GM18861 (cell line): ENCODE data around the gene SMIM29.
A peak's percentile ranks its signal among the peaks of the same experiment; 100 is the strongest.
"Not testable (repeated sequence)": the region's sequence is repeated elsewhere in the genome, so short reads cannot be mapped to it uniquely, and the experiment has no call there.

ENCODE experiments used
- ATAC-seq: cut with Tn5 transposase; IDR thresholded peaks from one replicate; pipeline ENCODE4 v1.9.1; 2021; ENCODE audit not compliant: unreplicated experiment

SMIM29 gene

GRCh38 chr6:34269132-34269531 is 20.3 kb upstream of the SMIM29 start:
- ATAC-seq, result not testable (repeated sequence)

- no peak for ATAC-seq
These were observed 18.9 kb upstream of the SMIM29 start for GRCh38 chr6:34267746-34268145.

GRCh38 chr6:34263484-34263883 is 14.7 kb upstream of the SMIM29 start:
- not testable (repeated sequence) for ATAC-seq

GRCh38 chr6:34260576-34261267 is 11.9 kb upstream of the SMIM29 start:
- no peak for ATAC-seq

GRCh38 chr6:34259529-34260069 is 10.8 kb upstream of the SMIM29 start:
- no peak for ATAC-seq

- ATAC-seq, result not testable (repeated sequence)
These were observed 3.6 kb upstream of the SMIM29 start for GRCh38 chr6:34252395-34252794.

GRCh38 chr6:34249469-34250261 is 859 bp upstream of the SMIM29 start:
- peak; percentile 18 for ATAC-seq

- no peak for ATAC-seq
These were observed 544 bp downstream of the SMIM29 start for GRCh38 chr6:34248198-34248726.

- no peak for ATAC-seq
These were observed 1.2 kb downstream of the SMIM29 start for GRCh38 chr6:34247481-34248197.

- ATAC-seq, result no peak
These were observed 2.0 kb downstream of the SMIM29 start for GRCh38 chr6:34246563-34247391.

GRCh38 chr6:34246249-34246562 is 2.6 kb downstream of the SMIM29 start:
- ATAC-seq, result no peak

GRCh38 chr6:34245761-34246140 is 3.1 kb downstream of the SMIM29 start:
- not testable (repeated sequence) for ATAC-seq

GRCh38 chr6:34245032-34245760 is 3.6 kb downstream of the SMIM29 start:
- ATAC-seq, result not testable (repeated sequence)

GRCh38 chr6:34243901-34244884 is 4.6 kb downstream of the SMIM29 start:
- ATAC-seq, result no peak

- no peak for ATAC-seq
These were observed 5.6 kb downstream of the SMIM29 start for GRCh38 chr6:34243131-34243771.

GRCh38 chr6:34242252-34243130 is 6.3 kb downstream of the SMIM29 start:
- no peak for ATAC-seq
